Measurements from ENCODE around the gene ERN2.

The ERN2 gene

DNA sequence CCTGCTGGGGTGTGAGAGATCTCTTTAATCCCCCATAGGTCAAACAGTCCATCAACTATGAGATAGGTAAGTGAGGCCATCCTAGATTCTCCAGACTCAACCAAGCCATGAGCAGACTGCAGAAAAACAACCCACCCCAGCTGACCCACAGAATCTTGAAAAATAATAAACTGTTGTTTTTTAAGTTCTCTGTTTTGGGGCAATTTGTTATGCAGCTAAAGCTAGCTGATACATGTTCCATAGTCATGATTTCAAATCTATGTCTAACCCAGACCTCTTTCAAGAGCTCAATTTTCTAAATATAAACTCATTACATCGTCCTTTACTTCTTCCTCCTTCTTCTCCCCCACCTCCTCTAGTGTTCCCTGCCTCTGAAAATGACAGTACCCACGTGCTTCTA lies 10.1 kb downstream of the ERN2 start:
- no peak overlapping the region for H3K18ac ChIP-seq (ENCODE audit: low read length)

DNA sequence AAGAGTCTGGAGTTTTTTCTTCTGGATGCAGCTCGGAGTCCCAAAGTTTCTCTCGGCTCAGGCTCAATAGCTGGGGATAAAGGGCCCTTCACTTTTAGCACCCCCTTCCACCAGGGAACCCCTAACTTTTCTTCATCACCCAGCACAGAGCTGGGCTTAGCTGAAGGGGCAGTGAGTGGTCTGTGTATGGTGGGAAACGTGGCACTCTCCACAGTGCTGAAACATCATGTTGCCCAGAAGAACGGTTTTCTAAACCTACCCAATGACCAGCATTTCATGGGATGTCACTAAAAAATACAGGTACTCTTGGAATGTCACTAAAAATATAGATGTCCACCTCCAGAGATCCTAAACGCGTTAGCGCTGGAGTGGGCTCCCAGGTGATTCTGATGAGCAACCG lies 12.0 kb downstream of the ERN2 start:
- Histone ChIP-seq H2BK15ac (replicated peaks; ENCODE audit: low read depth) (no peak overlapping the region), H3K79me1 (ENCODE audit: low read length) (no peaks in the 10 kb centered on the region), H3K23ac (ENCODE audit: low read length) (no peak overlapping the region), H3K4me2 (ENCODE audit: low read length) (no peak overlapping the region), H2BK120ac (ENCODE audit: low read depth, low read length) (no peak overlapping the region), H2BK5ac (ENCODE audit: low read length) (no peak overlapping the region), H3K4ac (ENCODE audit: low read depth, low read length) (no peak overlapping the region), H2AK5ac (ENCODE audit: low read length) (no peak overlapping the region), H4K5ac (ENCODE audit: low read length) (no peak overlapping the region), H3K27ac (ENCODE audit: low read depth, low read length) (no peak overlapping the region), H3K18ac (ENCODE audit: low read length) (no peak overlapping the region), H3K27me3 (ENCODE audit: insufficient read depth, low read length, poor library complexity) (no peaks in the 10 kb centered on the region), H4K8ac (ENCODE audit: low read depth, low read length) (no peak overlapping the region), H3K36me3 (ENCODE audit: control insufficient read depth, insufficient read depth, low read length) (no peaks in the 10 kb centered on the region), H3K79me2 (ENCODE audit: control insufficient read depth, insufficient read depth, low read length) (no peaks in the 10 kb centered on the region), H3K4me1 (ENCODE audit: control insufficient read depth, low read depth, low read length) (no peaks in the 10 kb centered on the region), H3K4me3 (ENCODE audit: low read length) (no peak overlapping the region), H3K56ac (ENCODE audit: low read length) (no peak overlapping the region), H3K9ac (ENCODE audit: low read length) (no peak overlapping the region)
- no peak for DNase-seq
- WGBS (ENCODE audit: extremely low coverage, insufficient coverage, low lambda C conversion rate) = no CpG with 5 or more reads among the region's 8 CpGs

More for the DNA sequence above, 10.1 kb downstream of the ERN2 start:
- no peak overlapping the region for H4K8ac ChIP-seq (ENCODE audit: low read depth, low read length)
- no peak overlapping the region for H3K4me2 ChIP-seq (ENCODE audit: low read length)
- H3K9ac ChIP-seq (ENCODE audit: low read length) = no peak overlapping the region
- H3K56ac ChIP-seq (ENCODE audit: low read length) = no peak overlapping the region
- 100% methylated on average over 1 of the region's 2 CpGs for WGBS (ENCODE audit: extremely low coverage, insufficient coverage, low lambda C conversion rate)
- no peak overlapping the region for H2AK5ac ChIP-seq (ENCODE audit: low read length)
- no peak overlapping the region for H2BK120ac ChIP-seq (ENCODE audit: low read depth, low read length)
- H3K4ac ChIP-seq (ENCODE audit: low read depth, low read length) = no peak overlapping the region
- no peaks in the 10 kb centered on the region for H3K79me1 ChIP-seq (ENCODE audit: low read length)
- no peak overlapping the region for H3K27ac ChIP-seq (ENCODE audit: low read depth, low read length)
- no peaks in the 10 kb centered on the region for H3K36me3 ChIP-seq (ENCODE audit: control insufficient read depth, insufficient read depth, low read length)
- no peak overlapping the region for H3K23ac ChIP-seq (ENCODE audit: low read length)
- H3K79me2 ChIP-seq (ENCODE audit: control insufficient read depth, insufficient read depth, low read length) = no peaks in the 10 kb centered on the region
- H3K27me3 ChIP-seq (ENCODE audit: insufficient read depth, low read length, poor library complexity) = no peaks in the 10 kb centered on the region
- DNase-seq = no peak
- no peak overlapping the region for H2BK5ac ChIP-seq (ENCODE audit: low read length)
- no peak overlapping the region for H4K5ac ChIP-seq (ENCODE audit: low read length)
- no peaks in the 10 kb centered on the region for H3K4me1 ChIP-seq (ENCODE audit: control insufficient read depth, low read depth, low read length)
- no peak overlapping the region for H2BK15ac ChIP-seq (replicated peaks; ENCODE audit: low read depth)
- no peak overlapping the region for H3K4me3 ChIP-seq (ENCODE audit: low read length)

DNA sequence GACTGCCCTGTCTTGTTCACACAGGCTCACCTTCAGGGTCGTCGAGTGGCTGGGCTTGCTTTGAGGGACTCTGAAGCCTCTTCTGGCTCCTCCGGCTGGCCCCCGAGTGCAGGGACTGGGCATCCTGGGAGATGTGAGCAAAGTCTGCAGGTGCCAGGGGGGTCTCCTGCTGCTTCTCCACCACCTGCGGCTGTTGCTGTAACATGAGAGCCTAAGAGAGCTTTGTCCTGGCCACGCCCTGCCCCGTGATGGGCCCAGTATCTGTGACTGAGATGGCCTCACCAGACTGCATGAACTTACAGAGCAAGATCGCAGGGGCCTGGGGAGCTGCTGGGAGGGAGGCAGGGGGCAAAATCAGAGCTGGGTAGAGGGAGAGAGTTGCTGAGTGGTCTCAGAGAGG lies 12.5 kb downstream of the ERN2 start:
- no peak overlapping the region for H3K18ac ChIP-seq (ENCODE audit: low read length)
- H3K4me1 ChIP-seq (ENCODE audit: control insufficient read depth, low read depth, low read length) = no peaks in the 10 kb centered on the region
- H3K27me3 ChIP-seq (ENCODE audit: insufficient read depth, low read length, poor library complexity) = no peaks in the 10 kb centered on the region
- no peak overlapping the region for H3K27ac ChIP-seq (ENCODE audit: low read depth, low read length)
- no peak overlapping the region for H4K5ac ChIP-seq (ENCODE audit: low read length)
- no peak overlapping the region for H3K9ac ChIP-seq (ENCODE audit: low read length)
- no peak overlapping the region for H2AK5ac ChIP-seq (ENCODE audit: low read length)
- no peaks in the 10 kb centered on the region for H3K79me2 ChIP-seq (ENCODE audit: control insufficient read depth, insufficient read depth, low read length)
- peak; percentile 38 for DNase-seq
- H3K79me1 ChIP-seq (ENCODE audit: low read length) = no peaks in the 10 kb centered on the region
- no peak overlapping the region for H4K8ac ChIP-seq (ENCODE audit: low read depth, low read length)
- WGBS (ENCODE audit: extremely low coverage, insufficient coverage, low lambda C conversion rate) = no CpG with 5 or more reads among the region's 8 CpGs
- H2BK5ac ChIP-seq (ENCODE audit: low read length) = no peak overlapping the region
- H3K4me2 ChIP-seq (ENCODE audit: low read length) = no peak overlapping the region
- H3K36me3 ChIP-seq (ENCODE audit: control insufficient read depth, insufficient read depth, low read length) = no peaks in the 10 kb centered on the region
- no peak overlapping the region for H3K56ac ChIP-seq (ENCODE audit: low read length)
- H3K4ac ChIP-seq (ENCODE audit: low read depth, low read length) = no peak overlapping the region
- H2BK15ac ChIP-seq (replicated peaks; ENCODE audit: low read depth) = no peak overlapping the region
- no peak overlapping the region for H3K4me3 ChIP-seq (ENCODE audit: low read length)
- no peak overlapping the region for H2BK120ac ChIP-seq (ENCODE audit: low read depth, low read length)
- no peak overlapping the region for H3K23ac ChIP-seq (ENCODE audit: low read length)

DNA sequence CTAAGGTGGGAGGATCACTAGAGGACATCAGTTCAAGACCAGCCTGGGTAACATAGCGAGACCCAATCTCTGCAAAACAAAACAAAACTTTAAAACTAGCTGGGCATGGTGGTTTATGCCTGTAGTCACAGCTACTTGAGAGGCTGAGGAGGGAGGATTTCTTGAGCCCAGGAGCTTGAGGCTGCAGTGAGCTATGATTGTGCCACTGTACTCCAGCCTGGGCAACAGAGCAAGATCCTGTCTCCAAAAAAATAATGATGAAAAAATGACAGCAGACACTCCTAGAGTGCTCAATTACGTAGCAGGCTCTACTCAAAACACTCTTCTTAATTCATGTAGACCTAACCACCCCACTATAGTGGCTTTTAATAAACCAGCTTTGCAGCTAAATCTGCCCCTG lies 12.9 kb downstream of the ERN2 start:
- Histone ChIP-seq H3K18ac (ENCODE audit: low read length) (no peak overlapping the region), H2BK120ac (ENCODE audit: low read depth, low read length) (no peak overlapping the region), H3K23ac (ENCODE audit: low read length) (no peak overlapping the region), H3K36me3 (ENCODE audit: control insufficient read depth, insufficient read depth, low read length) (no peaks in the 10 kb centered on the region), H3K79me2 (ENCODE audit: control insufficient read depth, insufficient read depth, low read length) (no peaks in the 10 kb centered on the region), H4K5ac (ENCODE audit: low read length) (no peak overlapping the region), H2BK15ac (replicated peaks; ENCODE audit: low read depth) (no peak overlapping the region), H3K4ac (ENCODE audit: low read depth, low read length) (no peak overlapping the region), H3K4me3 (ENCODE audit: low read length) (no peak overlapping the region), H4K8ac (ENCODE audit: low read depth, low read length) (no peak overlapping the region), H3K4me1 (ENCODE audit: control insufficient read depth, low read depth, low read length) (no peaks in the 10 kb centered on the region), H3K79me1 (ENCODE audit: low read length) (no peaks in the 10 kb centered on the region), H3K27me3 (ENCODE audit: insufficient read depth, low read length, poor library complexity) (no peaks in the 10 kb centered on the region), H3K27ac (ENCODE audit: low read depth, low read length) (no peak overlapping the region), H3K4me2 (ENCODE audit: low read length) (no peak overlapping the region), H3K9ac (ENCODE audit: low read length) (no peak overlapping the region), H2BK5ac (ENCODE audit: low read length) (no peak overlapping the region), H3K56ac (ENCODE audit: low read length) (no peak overlapping the region), H2AK5ac (ENCODE audit: low read length) (no peak overlapping the region)
- no peak for DNase-seq
- WGBS (ENCODE audit: extremely low coverage, insufficient coverage, low lambda C conversion rate) = no CpG with 5 or more reads among the region's 2 CpGs

DNA sequence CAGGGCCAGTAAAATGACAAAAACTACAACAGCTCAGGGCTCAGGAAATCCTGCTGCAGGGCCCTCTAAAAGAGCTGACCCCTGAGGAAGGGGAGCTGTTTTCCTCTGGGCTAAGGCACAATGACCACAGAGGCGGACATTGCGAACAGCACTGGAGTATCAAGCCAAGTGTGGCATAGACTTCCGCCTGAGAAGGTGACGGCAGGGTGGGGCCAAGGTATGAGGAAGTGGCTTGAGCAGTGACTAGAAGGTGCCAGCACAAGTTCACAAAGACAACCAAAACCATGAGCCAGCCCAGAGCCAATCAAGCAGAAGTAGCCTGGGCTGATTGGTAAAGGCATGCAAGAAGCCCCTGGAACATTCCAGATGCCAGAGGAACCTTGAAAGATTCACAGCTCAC lies 13.9 kb downstream of the ERN2 start:
- no peaks in the 10 kb centered on the region for H3K79me1 ChIP-seq (ENCODE audit: low read length)
- no peaks in the 10 kb centered on the region for H3K4me1 ChIP-seq (ENCODE audit: control insufficient read depth, low read depth, low read length)
- H2AK5ac ChIP-seq (ENCODE audit: low read length) = no peak overlapping the region
- H3K4me3 ChIP-seq (ENCODE audit: low read length) = no peak overlapping the region
- no peaks in the 10 kb centered on the region for H3K36me3 ChIP-seq (ENCODE audit: control insufficient read depth, insufficient read depth, low read length)
- no peak overlapping the region for H4K8ac ChIP-seq (ENCODE audit: low read depth, low read length)
- H3K79me2 ChIP-seq (ENCODE audit: control insufficient read depth, insufficient read depth, low read length) = no peaks in the 10 kb centered on the region
- no peak overlapping the region for H2BK5ac ChIP-seq (ENCODE audit: low read length)
- H3K56ac ChIP-seq (ENCODE audit: low read length) = no peak overlapping the region
- no peak overlapping the region for H3K9ac ChIP-seq (ENCODE audit: low read length)
- H4K5ac ChIP-seq (ENCODE audit: low read length) = no peak overlapping the region
- H3K23ac ChIP-seq (ENCODE audit: low read length) = no peak overlapping the region
- no peaks in the 10 kb centered on the region for H3K27me3 ChIP-seq (ENCODE audit: insufficient read depth, low read length, poor library complexity)
- no peak overlapping the region for H2BK120ac ChIP-seq (ENCODE audit: low read depth, low read length)
- no peak overlapping the region for H2BK15ac ChIP-seq (replicated peaks; ENCODE audit: low read depth)
- no peak for DNase-seq
- no peak overlapping the region for H3K4ac ChIP-seq (ENCODE audit: low read depth, low read length)
- no peak overlapping the region for H3K4me2 ChIP-seq (ENCODE audit: low read length)
- no peak overlapping the region for H3K18ac ChIP-seq (ENCODE audit: low read length)
- WGBS (ENCODE audit: extremely low coverage, insufficient coverage, low lambda C conversion rate) = no CpG with 5 or more reads among the region's 4 CpGs
- H3K27ac ChIP-seq (ENCODE audit: low read depth, low read length) = no peak overlapping the region

DNA sequence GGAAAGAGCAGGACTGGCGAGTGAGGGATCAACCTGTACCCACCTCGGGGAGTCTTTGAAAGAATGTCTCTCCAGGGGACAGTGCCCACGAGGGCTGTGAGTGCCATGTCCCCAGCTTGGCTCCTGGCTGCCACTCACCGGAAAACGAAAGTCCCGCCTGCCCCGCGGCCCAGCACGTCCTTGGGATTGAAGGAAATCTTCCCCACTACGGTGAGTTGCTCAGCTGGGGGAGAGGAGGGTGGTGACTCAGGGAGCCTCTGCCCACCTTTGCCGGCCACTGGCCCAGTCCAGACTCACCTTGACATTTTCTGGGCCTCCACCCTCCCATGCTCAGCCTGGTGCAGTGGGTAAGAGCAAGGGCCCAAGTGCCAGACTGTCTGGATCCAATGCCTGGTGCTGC lies 17.3 kb downstream of the ERN2 start:
- Histone ChIP-seq H3K36me3 (ENCODE audit: control insufficient read depth, insufficient read depth, low read length) (peaks cover 8% of the 10 kb centered on the region), H3K79me1 (ENCODE audit: low read length) (no peaks in the 10 kb centered on the region), H3K56ac (ENCODE audit: low read length) (peak overlapping the region; percentile 15), H3K23ac (ENCODE audit: low read length) (no peak overlapping the region), H3K4ac (ENCODE audit: low read depth, low read length) (no peak overlapping the region), H4K5ac (ENCODE audit: low read length) (no peak overlapping the region), H3K4me2 (ENCODE audit: low read length) (no peak overlapping the region), H3K27me3 (ENCODE audit: insufficient read depth, low read length, poor library complexity) (no peaks in the 10 kb centered on the region), H3K4me1 (ENCODE audit: control insufficient read depth, low read depth, low read length) (no peaks in the 10 kb centered on the region), H3K9ac (ENCODE audit: low read length) (no peak overlapping the region), H2BK120ac (ENCODE audit: low read depth, low read length) (no peak overlapping the region), H2BK5ac (ENCODE audit: low read length) (no peak overlapping the region), H3K18ac (ENCODE audit: low read length) (no peak overlapping the region), H3K27ac (ENCODE audit: low read depth, low read length) (no peak overlapping the region), H4K8ac (ENCODE audit: low read depth, low read length) (no peak overlapping the region), H3K4me3 (ENCODE audit: low read length) (no peak overlapping the region), H3K79me2 (ENCODE audit: control insufficient read depth, insufficient read depth, low read length) (no peaks in the 10 kb centered on the region), H2AK5ac (ENCODE audit: low read length) (no peak overlapping the region), H2BK15ac (replicated peaks; ENCODE audit: low read depth) (no peak overlapping the region)
- no peak for DNase-seq
- WGBS (ENCODE audit: extremely low coverage, insufficient coverage, low lambda C conversion rate) = no CpG with 5 or more reads among the region's 11 CpGs
